Transverse colon (tissue), 4 donors: ENCODE data around the gene YWHAG. TPM values are rescaled to one million over a fixed set of nuclear protein-coding genes. Genes with fewer than 3 reads are reported as not detected.

ENCODE experiments used
- DNase-seq: peaks from one replicate; pipeline ENCODE4 v3.0.0-alpha.2; 2019
- H3K27ac ChIP-seq, 4 donors: fragments of 200-600 bp; sonication (generic); 2 replicates each; pipeline ENCODE4 v1.5.1; 2016 to 2018; ENCODE audit warnings: inconsistent platforms in 4 of 4
- H3K27me3 ChIP-seq: fragments of 200-600 bp; sonication (generic); 2 replicates; pipeline ENCODE4 v1.5.1; 2017; ENCODE audit warnings: inconsistent platforms
- H3K36me3 ChIP-seq, 4 donors: fragments of 200-600 bp; sonication (generic); 2 replicates each; pipeline ENCODE4 v1.5.1; 2017 to 2019; ENCODE audit warnings: inconsistent platforms in 4 of 4
- H3K4me1 ChIP-seq, 4 donors: fragments of 200-600 bp; sonication (generic); 2 replicates each; pipeline ENCODE4 v1.5.1; 2017 to 2020; ENCODE audit warnings: inconsistent platforms in 4 of 4
- H3K4me3 ChIP-seq, 4 donors: fragments of 200-600 bp; sonication (generic); 1 replicate in 1 of 4; 2 replicates in 3 of 4; pipeline versions ENCODE4 v1.5.1 to v1.6.1; 2017 to 2019; ENCODE audit warnings: inconsistent platforms in 4 of 4
- H3K9me3 ChIP-seq, 2 donors: fragments of 200-600 bp; sonication (generic); 2 replicates each; pipeline ENCODE4 v1.5.1; 2017 to 2019; ENCODE audit warnings: inconsistent platforms in 2 of 2
- CTCF ChIP-seq, 5 experiments: fragments of 200-600 bp in 3 of 5; fragments of 450-650 bp in 2 of 5; sonication (generic) in 3 of 5; IDR thresholded peaks; 1 replicate in 2 of 5; 2 replicates in 3 of 5; pipeline ENCODE4 v1.5.1; 2016 to 2017; ENCODE audit warnings: antibody characterized with exemption in 5 of 5, inconsistent platforms in 3 of 5, mild to moderate bottlenecking in 2 of 5, moderate library complexity in 1 of 5
- EP300 ChIP-seq: sonication (generic); formaldehyde crosslinking; IDR thresholded peaks from one replicate; pipeline ENCODE4 v1.6.1; 2017; ENCODE audit warnings: antibody characterized with exemption, low read depth
- POLR2A ChIP-seq: fragments of 450-650 bp; IDR thresholded peaks from one replicate; pipeline ENCODE4 v1.6.1; 2016; ENCODE audit warnings: antibody characterized with exemption, mild to moderate bottlenecking, moderate library complexity
- POLR2AphosphoS5 ChIP-seq, 3 donors: sonication (generic); formaldehyde crosslinking; IDR thresholded peaks; one replicate each; pipeline ENCODE4 v1.6.1; 2016; ENCODE audit warnings: antibody characterized with exemption in 3 of 3
- WGBS, 2 donors: methylation state at CpG; one replicate each; pipeline ENCODE4 v1.1.5; 2018; ENCODE audit warnings: low coverage in 1 of 2; 5-methylcytosine and 5-hydroxymethylcytosine counted together
- in situ Hi-C, 4 donors: fragments of 200-750 bp; cut with MboI; loops; one replicate each; pipeline versions ENCODE4 v1.15.0 to v1.15.1; 2017; ENCODE audit warnings: low sequenced_read_pairs in 3 of 4, low pct_ligation_motif_present in 1 of 4, low pct_unique_long_range_greater_than_20kb in 1 of 4
- intact Hi-C: fragments of 100-400 bp; cut with DNase I; formaldehyde crosslinking; loops from one replicate; pipeline ENCODE4 v1.15.1; 2023; ENCODE audit warnings: low total_unique reads
- total RNA-seq, 4 donors: library from RNA; depleted of rRNA; stranded (reverse); fragments of >200 nt; gene quantifications; one replicate each; pipeline ENCODE4 v1.1.0, GENCODE V29; 2016

Gene YWHAG
- total RNA-seq, 4 donors from 2014 or later = 35.9 to 71.6 (median 48.2) TPM

GRCh38 chr7:76318488-76319353, 40.1 kb downstream of the YWHAG start:
- peaks cover 10 to 24% (median 16%) of the 10 kb centered on the region in 4 donors for H3K4me1 ChIP-seq
- peak overlapping the region; percentile 49 to 83 (median 69) for H3K4me3 ChIP-seq
- TF ChIP-seq POLR2A (peak; percentile 27), POLR2AphosphoS5 (IDR thresholded peaks at IDR 0.05) (peak; percentile 72 to 84 (median 72)), EP300 (no peak), CTCF (IDR thresholded peaks at IDR 0.05) (peak; percentile 32 to 78 (median 49))
- H3K9me3 ChIP-seq = no peaks in the 10 kb centered on the region
- DNase-seq = peak; percentile 86
- no peaks in the 10 kb centered on the region for H3K27me3 ChIP-seq
- 6 to 50% methylated on average over 2 to 25 of the region's 25 CpGs for WGBS, 2 donors
- intact Hi-C loops = loop anchor here (5.0 kb wide), 1 partner anchor 39 kb away; the partner anchor contains the start of gene YWHAG
- no peaks in the 10 kb centered on the region for H3K36me3 ChIP-seq
- in situ Hi-C loops = loop anchor here in 3 of 4 donors (5.0 to 10.0 kb wide), 2 partner anchors 141 to 144 kb away; no protein-coding TSS in a partner anchor
- peak overlapping the region; percentile 96 to 98 (median 98) for H3K27ac ChIP-seq

DNA sequence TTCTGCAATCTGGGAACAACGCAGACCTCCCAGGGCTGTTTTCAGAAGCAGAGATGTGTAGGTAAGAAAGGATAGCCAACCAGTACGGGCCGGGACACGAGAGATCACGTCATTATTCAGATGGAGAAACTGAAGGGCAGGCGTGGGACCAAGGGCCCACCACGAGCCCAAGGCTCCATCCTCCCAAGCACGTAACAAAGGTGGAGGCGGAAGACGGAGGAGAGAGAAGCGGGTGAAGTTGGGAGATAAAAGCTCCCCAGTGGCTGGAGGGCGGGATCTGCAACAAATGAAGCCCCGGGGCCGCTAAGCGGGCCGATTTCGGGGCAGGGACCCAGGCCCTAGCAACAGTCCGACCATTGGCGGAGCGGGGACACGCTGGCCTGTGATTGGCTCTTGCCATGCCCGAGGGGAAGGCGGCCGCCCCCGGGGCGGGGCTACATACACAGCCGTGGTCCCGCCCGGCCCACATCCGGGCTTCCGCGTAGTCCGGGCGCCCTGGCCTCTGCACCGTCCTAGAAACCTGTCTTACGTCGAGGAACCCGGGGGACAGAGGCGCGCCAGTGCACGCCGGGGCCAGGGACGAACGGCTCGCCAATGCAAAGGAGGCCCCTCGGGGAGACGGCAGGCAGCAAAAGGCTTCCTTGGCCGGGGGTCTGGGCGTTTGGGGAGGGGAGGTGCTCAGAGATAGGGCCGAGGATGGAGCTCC, 40.9 kb downstream of the YWHAG start:
- TF ChIP-seq CTCF (IDR thresholded peaks at IDR 0.05) = no peak
- peak; percentile 96 for TF ChIP-seq POLR2A
- peak; percentile 96 to 97 (median 97) for TF ChIP-seq POLR2AphosphoS5 (IDR thresholded peaks at IDR 0.05)
- no peak for TF ChIP-seq EP300
- Histone ChIP-seq H3K4me1 (peaks cover 10 to 25% (median 16%) of the 10 kb centered on the region in 4 donors), H3K4me3 (peak overlapping the region; percentile 49 to 83 (median 69)), H3K27me3 (no peaks in the 10 kb centered on the region), H3K9me3 (no peaks in the 10 kb centered on the region), H3K36me3 (no peaks in the 10 kb centered on the region), H3K27ac (peak overlapping the region; percentile 96 to 98 (median 98))
- peak; percentile 98 for DNase-seq
- intact Hi-C loops = loop anchor here (5.0 kb wide), 1 partner anchor 39 kb away; the partner anchor contains the start of gene YWHAG
- in situ Hi-C loops = loop anchor here in 3 of 4 donors (5.0 to 10.0 kb wide), 2 partner anchors 141 to 143 kb away; no protein-coding TSS in a partner anchor
- 0% methylated on average over 12 to 50 of the region's 50 CpGs for WGBS, 2 donors

DNA sequence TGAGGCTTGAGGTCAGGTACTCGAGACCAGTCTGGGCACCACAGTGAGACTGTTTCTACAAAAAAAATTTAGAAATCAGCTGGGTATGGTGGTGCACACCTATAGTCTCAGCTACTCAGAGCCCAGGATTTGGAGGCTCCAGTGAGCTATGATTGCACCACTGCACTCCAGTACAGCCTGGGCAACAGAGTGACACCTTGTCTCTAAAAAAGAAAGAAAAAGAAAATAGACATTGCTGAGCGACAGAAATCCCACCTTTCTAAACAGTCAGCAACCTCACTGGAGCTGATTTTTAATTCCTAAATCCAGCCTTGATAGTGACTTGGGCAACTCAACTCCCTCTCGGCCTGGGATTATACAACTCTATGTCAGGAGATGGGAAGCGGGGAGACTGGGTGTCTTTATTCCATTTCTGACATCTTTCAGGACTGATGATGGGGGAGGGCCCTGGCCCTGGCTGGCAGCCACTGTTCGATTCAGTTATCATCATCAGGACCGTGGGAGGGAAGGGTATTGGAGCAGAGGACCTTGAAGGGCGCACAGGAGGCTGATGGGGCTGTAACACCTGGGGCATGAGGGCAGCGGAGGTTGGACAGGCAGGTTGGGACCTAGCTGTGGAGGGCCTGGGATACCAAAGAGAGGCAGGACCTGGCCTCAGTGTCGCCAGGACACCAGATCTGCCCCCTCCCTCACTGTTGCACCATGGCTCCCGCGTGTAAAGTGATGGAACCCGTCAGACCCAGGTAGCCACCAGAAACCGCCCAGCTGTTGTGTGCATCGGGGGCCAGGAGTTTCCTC, 41.6 kb downstream of the YWHAG start:
- intact Hi-C loops (loop anchor here (5.0 kb wide), 1 partner anchor 40 kb away; the partner anchor contains the start of gene YWHAG), in situ Hi-C loops (loop anchor here in 3 of 4 donors (5.0 to 10.0 kb wide), 2 partner anchors 140 to 142 kb away; no protein-coding TSS in a partner anchor)
- no peaks in the 10 kb centered on the region for H3K9me3 ChIP-seq
- H3K4me3 ChIP-seq = peak overlapping the region; percentile 29 to 83 (median 69)
- H3K27me3 ChIP-seq = no peaks in the 10 kb centered on the region
- DNase-seq = no peak
- H3K27ac ChIP-seq = peak overlapping the region; percentile 96 to 98 (median 98)
- WGBS, 2 donors = 66 to 73% methylated on average over 2 to 14 of the region's 14 CpGs
- H3K36me3 ChIP-seq = no peaks in the 10 kb centered on the region
- TF ChIP-seq EP300 (no peak), CTCF (IDR thresholded peaks at IDR 0.05) (no peak), POLR2AphosphoS5 (IDR thresholded peaks at IDR 0.05) (no peak), POLR2A (no peak)
- peaks cover 10 to 25% (median 16%) of the 10 kb centered on the region in 4 donors for H3K4me1 ChIP-seq
